Activated CD8-positive, alpha-beta memory T cell treated with anti-CD3 and anti-CD28 coated beads, Interleukin-2, amount 50 U/mL, for 24 hours (primary cell): ENCODE measurements around the gene ALOX12.
"Not testable (repeated sequence)": the region's sequence is repeated elsewhere in the genome, so short reads cannot be mapped to it uniquely, and the experiment has no call there.

Experiments used
- DNase-seq: peaks from one replicate; pipeline ENCODE4 v3.0.0-alpha.2; 2020; ENCODE audit errors: extremely low read depth

ALOX12 gene, protein sequence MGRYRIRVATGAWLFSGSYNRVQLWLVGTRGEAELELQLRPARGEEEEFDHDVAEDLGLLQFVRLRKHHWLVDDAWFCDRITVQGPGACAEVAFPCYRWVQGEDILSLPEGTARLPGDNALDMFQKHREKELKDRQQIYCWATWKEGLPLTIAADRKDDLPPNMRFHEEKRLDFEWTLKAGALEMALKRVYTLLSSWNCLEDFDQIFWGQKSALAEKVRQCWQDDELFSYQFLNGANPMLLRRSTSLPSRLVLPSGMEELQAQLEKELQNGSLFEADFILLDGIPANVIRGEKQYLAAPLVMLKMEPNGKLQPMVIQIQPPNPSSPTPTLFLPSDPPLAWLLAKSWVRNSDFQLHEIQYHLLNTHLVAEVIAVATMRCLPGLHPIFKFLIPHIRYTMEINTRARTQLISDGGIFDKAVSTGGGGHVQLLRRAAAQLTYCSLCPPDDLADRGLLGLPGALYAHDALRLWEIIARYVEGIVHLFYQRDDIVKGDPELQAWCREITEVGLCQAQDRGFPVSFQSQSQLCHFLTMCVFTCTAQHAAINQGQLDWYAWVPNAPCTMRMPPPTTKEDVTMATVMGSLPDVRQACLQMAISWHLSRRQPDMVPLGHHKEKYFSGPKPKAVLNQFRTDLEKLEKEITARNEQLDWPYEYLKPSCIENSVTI

DNA sequence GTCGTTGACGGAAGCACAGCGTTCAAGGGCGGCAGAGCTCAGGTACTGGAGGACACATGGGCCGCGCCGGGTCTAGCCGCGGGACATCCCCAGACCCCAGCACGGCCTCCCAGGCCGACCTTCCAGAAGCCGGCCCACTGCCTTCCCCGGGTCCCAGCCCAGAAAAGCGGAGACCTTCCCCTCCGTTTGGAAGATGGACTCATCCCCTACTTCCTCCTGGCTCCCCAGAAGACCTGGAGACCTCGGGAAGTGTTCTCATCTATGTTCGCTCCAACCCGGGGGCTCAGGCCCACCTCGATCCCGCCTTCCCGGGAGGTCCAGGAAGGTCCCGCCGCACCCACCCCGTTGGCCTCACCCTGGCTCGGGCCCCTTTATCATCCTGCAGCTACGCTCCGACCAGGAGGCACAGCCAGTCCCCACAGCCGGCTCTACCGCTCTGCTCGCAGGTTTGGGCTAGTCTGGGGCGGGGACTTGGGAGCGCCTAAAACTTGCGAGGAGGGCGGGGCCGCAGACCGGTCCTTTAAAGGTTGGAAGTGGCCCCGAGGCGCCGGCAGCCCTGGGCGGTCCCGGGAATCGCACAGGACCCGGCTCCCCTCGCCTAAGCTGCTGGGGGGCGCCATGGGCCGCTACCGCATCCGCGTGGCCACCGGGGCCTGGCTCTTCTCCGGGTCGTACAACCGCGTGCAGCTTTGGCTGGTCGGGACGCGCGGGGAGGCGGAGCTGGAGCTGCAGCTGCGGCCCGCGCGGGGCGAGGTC lies at the start of gene ALOX12:
TSS of gene ALOX12 (plus strand) at position 550 of the 756 bp plus-strand sequence. CDS start at position 619, 69 bp downstream.
- no peak for DNase-seq

DNA sequence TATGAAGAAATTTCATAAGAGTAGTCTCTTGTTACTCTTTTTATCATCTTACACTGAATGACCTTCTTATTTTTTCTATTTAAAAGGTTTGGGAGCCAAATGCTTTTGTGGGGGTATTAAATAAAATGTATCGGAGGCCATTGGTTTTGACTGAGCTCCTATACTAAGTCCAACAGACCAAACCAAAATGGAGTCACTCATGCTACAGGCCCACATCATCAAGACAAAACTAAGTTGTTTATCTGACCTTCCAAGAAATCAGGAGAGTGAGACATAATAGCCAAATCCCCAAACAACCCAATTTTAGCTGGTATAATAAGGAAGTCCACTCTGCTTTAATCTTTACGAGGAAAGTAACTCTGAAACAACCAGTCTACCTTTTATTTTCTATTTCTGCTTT lies 48.1 kb upstream of the ALOX12 start:
- DNase-seq: no peak

DNA sequence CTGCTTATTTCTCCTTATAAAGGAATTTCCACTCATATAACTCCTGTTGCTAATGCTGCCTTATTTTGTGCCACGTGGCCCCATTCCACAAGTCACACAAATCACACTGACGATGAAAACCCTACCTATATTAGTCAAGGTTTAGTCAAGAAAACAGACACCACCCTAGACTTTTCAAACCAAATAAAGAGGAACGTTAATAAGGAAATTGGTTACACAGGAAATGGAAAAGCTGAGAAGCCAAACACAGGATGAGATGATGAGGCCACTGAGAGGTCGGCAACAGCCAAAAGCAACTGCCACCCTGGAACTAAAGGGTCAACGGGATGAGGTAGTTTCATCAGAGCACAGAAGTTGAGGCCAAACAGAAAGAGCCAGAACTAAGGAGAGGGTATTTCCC lies 47.3 kb upstream of the ALOX12 start:
- no peak for DNase-seq

DNA sequence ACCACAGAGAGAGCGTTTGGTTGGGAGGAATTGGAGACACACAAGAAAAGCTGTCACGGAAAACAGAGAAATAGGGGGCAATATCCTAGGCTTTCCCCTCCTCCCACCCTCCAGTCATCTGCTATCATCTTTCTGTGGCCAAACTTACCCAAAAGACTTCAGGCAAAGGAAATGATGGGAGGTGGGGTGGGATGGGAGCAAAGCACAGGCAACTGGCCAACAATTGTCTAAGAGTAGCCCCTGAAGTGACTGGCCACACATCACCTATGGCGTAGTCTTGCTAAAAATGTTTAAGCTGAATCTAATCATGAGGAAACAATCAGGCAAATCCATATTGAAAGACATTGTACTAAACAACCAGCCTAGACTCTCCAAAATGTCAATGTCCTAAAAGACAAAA lies 46.9 kb upstream of the ALOX12 start:
- no peak for DNase-seq

DNA sequence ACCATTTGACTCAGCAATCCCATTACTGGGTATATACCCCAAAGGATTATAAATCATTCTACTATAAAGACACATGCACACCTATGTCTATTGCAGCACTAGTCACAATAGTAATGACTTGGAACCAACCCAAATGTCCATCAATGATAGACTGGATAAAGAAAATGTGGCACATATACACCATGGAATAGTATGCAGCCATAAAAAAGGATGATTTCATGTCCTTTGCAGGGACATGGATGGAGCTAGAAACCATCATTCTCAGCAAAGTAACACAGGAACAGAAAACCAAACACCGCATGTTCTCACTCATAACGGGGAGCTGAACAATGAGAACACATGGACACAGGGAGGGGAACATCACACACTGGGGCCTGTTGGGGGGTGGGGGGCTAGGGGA lies 44.9 kb upstream of the ALOX12 start:
- not testable (repeated sequence) for DNase-seq

DNA sequence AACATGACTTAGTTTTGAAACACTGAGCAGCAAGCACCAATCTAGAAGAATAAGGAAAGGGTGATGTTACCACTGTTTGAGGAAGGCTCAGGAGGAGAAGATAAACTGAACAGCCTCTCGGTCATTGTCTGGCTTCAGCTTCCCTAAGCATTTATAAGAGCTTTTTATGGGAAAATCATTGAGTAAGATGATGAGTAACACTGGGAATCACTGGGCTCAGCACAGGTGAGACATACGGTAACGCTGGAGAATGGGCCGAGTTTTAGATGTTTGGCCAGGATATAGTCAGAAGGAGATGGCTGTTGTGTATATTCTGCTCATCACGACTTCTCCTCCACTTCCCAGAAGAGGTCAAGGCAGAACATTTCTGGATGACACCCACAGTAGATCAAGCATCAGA lies 42.2 kb upstream of the ALOX12 start:
- DNase-seq: no peak

DNA sequence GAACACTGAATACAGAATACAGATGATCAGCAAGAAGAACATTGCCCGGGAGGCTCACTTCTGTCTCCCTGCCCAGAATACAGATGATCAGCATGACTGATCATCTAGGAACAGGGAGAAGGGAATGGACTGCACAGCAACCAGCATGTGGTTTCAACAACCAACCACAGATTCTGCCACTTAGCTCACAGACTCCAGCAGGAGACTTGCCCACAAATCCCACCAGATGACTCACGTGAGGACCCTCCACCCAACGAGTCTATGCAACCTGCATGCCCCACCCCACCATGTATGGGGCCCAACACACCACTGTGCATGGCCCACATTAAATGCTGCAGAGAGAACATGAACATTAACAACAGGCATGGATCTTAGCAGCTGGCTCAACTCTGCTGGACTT lies 36.1 kb upstream of the ALOX12 start:
- DNase-seq: no peak

DNA sequence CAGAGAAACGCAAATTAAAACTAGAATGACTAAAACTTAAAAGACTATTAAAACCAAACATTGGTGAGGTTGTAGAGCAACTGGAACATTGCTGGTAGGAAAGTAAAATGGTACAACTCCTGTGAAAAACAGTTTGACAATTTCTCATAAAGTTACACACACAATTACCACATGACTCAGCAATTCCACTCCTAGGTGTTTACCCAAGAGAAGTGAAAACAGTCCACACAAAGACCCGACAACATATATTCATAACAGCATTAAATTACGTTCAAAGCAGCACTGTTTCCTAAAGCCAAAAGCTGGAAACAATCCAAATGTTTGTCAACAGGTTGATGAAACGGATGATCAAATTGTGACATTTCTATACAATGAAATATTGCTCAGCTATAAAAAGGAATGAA lies 26.5 kb upstream of the ALOX12 start:
- DNase-seq: no peak

DNA sequence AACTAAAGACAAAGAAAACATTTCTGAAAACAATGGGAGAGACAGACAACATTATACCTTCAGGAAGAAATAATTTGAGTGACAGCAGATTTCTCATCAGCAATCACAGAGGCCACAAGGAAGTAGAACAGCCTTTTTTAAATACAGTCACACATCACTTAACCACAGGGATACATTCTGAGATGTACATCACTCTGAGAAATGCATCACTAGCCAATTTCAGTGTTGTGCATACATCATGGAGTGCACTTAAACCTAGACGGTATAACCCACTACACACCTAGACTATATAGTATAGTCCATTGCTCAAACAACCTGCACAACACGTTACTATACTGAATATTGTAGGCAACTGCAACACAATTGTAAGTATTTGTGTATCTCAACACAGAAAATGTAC lies 24.9 kb upstream of the ALOX12 start:
- no peak for DNase-seq

DNA sequence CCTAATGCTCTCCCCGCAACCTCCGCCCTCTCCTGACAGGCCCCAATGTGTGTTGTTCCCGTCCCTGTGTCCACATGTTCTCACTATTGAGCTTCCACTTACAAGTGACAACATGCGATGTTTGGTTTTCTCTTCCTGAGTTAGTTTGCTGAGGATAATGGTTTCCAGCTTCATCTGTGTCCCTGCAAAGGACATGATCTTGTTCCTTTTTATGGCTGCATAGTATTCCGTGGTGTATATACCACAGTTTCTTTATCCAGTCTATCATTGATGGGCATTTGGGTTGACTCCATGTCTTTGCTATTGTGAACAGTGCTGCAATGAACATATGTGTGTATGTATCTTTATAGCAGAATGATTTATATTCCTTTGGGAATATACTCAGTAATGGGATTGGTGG lies 16.4 kb upstream of the ALOX12 start:
- DNase-seq: not testable (repeated sequence)

DNA sequence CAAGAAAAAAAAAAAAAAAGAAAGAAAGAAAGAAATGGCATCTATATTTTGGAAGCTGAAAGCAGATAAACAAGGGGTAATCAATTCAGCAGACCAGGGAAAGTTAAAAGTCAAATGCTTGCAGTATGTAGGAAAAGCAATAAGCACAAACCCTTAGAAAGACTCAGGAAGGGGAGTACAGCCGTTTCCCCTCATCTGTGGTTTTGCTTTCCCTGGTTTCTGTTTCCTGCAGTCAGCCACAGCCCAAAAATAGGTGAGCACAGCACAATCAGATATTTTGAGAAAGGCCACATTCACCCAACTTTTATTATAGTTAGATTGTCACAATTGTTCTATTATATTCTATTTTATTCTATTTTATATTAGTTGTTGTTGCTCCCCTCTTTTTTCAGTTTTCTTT lies 14.4 kb upstream of the ALOX12 start:
- no peak for DNase-seq

DNA sequence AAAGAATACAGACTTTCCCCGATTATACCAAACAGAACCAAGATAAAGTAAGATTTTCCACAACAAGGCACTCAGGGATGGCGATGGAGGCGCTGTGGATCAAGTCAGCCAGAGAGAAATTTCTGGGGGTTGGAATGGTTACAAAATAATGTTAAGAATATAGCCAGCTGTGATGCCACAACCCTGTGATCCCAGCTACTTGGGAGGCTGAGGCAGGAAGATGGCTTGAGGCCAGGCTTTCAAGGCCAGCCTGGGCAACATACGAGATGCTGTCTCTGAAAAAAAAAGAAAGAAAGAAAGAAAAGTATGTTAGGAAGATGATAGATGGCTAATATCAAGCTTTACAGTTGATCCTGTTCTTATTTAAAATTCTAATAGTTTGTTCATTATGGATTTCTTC lies 10.6 kb upstream of the ALOX12 start:
- DNase-seq: no peak

DNA sequence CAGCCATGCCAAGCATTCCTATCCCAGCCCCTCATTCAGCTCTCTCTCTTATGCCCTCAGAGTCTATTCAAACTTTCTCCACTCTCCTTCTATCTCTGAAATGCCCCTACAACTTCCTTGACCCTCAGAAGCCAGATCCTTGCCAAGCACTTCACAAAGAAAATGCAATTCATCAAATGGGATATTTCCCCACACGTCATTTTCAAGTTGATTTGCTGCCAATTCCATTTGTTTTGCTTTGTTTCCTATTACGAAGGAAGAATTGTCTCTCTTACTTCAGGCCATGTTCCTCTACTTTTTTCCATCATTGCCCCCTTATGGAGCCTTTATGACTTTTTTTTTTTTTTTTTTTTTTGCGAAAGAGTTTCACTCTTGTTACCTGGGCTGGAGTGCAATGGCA lies 9.2 kb upstream of the ALOX12 start:
- DNase-seq: no peak

DNA sequence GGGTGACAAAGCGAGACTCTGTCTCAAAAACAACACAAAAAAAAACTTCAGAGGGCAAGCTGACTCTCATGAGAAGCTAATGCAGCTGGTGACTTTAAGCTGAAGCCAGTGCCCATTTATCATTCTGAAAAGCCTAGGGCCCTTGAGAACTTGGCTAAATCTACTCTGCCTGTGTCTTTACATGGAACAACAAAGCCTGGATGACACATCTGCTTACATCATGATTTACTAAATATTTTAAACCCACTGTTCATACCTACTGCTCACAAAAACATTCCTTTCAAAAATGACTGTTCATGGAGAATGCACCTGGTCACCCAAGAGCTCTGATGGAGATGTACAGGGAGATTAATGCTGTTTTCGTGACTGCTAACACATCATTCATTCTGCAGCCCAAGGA lies 6.1 kb upstream of the ALOX12 start:
- DNase-seq: no peak

DNA sequence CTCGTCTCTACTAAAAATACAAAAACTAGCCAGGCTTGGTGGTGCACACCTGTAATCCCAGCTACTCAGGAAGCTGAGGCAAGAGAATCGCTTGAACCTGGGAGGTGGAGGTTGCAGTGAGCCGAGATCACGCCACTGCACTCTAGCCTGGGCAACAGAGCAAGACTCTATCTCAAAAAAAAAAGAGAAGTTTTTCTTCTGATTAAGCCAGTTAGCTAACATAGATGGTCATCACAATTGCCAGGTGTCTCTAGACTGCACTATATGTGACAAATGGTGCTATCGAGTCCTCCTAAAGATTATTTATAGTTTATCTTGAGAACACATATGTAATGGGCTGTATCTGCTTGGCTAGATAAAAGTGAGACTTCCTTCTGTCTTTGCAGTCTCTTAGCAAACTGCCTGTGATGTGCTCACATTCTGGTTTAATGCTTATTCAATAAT lies 2.2 kb upstream of the ALOX12 start:
- not testable (repeated sequence) for DNase-seq

DNA sequence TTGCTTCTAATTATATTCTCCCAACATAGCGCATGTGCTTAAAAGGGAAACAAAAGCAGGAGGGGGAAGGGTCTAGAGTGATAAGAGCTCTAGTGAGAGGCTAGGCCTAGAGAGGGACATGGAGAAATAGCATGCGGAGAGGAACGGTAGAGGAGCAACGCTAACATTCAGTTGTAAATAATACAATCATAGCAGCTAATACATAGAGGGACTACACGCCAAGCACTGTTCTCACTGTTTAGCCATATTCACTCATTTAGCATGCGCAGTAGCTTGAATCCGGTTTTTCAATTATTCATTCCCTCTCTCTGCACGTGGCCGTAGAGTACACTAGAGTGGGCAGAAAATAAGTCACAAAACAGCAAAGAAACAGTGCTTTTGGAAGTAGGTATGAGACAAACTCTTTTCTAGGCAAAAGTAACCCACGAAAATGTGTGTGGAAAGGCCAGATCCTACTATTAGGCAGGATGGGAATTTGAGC lies 1.7 kb upstream of the ALOX12 start:
- DNase-seq: no peak

DNA sequence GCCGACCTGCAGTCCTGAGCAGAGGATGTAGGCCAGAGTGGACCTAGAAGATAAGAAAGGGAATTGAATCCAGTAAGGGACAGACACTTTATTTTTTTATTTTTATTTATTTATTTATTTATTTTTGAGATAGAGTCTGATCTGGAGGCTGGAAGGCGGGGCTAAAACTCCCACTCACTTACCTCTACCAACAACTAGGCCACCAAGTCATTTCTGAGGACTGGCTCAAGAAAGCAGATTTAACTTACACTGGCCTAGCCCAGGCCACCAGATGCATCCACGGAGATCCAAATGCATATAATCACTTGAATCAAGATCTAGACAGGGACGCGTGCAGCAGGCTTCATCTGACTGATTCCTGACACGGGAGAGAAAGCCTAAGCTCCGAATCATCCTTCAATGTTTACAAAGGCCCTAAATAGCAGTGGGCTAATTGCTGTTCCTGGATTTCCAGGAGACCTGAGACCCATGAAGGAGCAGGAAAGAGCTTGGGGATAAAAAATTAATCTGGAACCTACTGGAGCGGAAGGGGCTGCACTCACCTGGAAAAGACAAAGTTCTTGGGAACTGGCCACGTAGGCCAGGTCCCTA lies 1.1 kb upstream of the ALOX12 start:
- no peak for DNase-seq

DNA sequence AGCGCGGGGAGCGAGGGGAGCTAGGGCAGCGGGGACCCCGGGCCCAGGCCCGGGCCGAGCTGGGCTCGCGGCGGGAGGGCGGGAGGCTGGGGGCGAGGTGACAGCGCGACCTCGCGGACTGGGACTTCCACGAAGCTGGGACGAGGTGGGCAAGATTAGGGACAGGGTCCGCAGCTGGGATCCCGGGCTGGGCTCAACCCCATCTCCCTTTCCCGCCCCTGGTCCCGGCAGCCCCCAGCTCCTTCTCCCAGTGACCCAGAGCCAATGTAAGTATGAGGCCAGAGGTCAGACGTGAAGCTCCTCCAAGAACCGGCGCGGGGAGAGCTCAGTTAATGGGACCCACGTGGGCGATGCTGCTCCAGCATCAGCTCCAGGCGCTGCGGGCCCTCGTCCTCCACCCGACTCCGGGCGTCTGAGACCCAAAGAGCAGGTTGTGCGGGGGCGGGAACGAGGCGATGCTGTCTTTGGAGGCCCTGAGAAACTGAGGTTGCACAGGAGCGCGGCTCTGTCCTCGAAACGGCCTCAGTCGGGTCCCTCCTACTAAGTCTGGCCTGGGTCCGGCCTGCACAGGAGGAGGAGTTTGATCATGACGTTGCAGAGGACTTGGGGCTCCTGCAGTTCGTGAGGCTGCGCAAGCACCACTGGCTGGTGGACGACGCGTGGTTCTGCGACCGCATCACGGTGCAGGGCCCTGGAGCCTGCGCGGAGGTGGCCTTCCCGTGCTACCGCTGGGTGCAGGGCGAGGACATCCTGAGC lies 585 bp downstream of the ALOX12 start:
- DNase-seq: no peak

DNA sequence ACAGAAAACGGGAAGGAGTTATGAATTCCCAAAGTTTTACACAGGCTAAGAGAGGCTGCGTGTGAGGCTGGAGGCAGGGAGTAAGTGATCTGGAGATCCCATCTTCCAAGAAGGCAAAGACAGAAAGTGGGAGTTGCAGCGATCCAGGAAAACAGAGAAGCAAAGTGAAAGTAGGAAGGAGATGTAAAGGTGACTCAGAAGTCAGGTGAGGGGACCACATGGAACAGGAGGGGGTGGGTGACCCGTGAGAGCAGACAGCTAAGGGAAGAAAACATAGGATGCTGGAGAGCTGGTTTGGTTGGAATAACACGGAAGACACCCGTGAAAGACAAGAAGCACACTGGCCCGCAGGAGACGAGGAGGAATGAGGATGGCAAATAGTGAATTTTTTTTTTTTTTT lies 1.3 kb downstream of the ALOX12 start:
- DNase-seq: no peak

DNA sequence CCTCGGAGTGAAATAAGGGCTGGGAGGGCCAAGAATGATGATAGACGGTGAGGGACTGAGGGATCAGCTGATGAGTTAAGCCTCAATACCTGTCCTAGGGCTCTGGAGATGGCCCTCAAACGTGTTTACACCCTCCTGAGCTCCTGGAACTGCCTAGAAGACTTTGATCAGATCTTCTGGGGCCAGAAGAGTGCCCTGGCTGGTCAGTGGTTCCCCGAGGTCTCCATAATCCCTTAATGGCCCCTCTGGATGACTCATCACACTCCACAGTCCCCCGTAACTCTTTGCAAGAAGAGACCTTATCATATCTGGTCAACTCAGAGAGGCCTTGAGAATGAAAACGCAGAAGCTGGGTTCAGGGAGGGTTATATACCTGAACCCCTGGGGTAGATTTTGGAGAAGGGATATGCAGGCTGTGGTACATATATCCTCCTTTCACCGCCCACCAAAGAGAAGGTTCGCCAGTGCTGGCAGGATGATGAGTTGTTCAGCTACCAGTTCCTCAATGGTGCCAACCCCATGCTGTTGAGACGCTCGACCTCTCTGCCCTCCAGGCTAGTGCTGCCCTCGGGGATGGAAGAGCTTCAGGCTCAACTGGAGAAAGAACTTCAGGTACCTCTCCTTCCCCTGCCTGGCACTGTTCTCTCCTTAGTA lies 3.1 kb downstream of the ALOX12 start:
- no peak for DNase-seq
